ENCODE data around the gene RCL1.
"Not testable (repeated sequence)": the region's sequence is repeated elsewhere in the genome, so short reads cannot be mapped to it uniquely, and the experiment has no call there.

RCL1 gene

GRCh38 chr9:4887556-4887955 is 94.8 kb downstream of the RCL1 start:
- DNase-seq: no peak

DNA sequence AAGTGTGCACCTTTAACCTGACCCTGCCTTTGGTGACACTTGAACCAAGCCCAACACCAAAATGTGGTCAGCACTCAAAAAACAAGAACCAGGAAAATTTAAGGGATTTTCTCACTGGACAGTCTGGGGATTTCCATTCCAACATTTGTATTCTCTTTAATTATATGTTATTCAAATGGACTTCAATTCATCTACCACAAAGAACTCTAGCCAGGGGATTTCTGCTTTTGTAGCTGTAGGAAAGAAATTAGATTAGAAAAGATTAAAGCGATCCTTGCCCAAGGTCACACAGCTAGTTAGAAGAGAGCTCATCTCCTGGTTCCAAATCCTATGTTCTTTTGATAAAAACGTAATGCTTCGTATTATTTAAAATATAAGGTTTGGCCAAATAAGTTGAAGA is 97.5 kb downstream of the RCL1 start:
- DNase-seq: no peak

DNA sequence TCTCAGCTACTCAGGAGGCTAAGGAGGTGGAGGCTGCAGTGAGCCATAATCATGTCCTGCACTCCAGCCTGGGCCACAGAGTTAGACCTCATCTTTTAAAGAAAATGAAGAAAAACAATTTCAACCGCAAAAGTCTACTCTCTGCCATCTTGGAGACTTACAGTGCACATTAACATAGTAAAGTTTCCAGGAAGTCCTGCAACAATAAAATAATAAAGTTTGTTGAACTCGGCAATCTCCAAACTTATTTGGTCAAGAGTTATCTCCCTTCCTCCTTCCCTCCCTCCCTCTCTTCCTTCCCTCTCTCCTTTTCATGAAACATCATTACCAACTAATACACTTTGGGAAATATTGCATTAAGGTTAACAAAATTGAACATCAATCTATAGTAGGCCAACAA is 98.2 kb downstream of the RCL1 start:
- no peak for DNase-seq

- DNase-seq: no peak
Measured at GRCh38 chr9:4891674-4892073, 98.9 kb downstream of the RCL1 start.

GRCh38 chr9:4892501-4893194 is 99.9 kb downstream of the RCL1 start:
- DNase-seq: no peak

- no peak for DNase-seq
Measured at GRCh38 chr9:4894076-4894475, 101.3 kb downstream of the RCL1 start.

DNA sequence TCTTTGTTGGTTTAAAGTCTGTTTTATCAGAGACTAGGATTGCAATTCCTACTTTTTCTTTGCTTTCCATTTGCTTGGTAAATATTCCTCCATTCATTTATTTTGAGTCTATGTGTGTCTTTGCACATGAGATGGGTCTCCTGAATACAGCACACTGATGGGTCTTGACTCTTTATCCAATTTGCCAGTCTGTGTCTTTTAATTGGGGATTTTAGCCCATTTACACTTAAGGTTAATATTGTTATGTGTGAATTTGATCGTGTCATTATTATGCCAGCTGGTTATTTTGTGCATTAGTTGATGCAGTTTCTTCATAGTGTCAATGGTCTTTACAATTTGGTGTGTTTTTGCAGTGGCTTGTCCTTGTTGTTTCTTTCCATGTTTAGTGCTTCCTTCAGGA is 107.1 kb downstream of the RCL1 start:
- DNase-seq: not testable (repeated sequence)

DNA sequence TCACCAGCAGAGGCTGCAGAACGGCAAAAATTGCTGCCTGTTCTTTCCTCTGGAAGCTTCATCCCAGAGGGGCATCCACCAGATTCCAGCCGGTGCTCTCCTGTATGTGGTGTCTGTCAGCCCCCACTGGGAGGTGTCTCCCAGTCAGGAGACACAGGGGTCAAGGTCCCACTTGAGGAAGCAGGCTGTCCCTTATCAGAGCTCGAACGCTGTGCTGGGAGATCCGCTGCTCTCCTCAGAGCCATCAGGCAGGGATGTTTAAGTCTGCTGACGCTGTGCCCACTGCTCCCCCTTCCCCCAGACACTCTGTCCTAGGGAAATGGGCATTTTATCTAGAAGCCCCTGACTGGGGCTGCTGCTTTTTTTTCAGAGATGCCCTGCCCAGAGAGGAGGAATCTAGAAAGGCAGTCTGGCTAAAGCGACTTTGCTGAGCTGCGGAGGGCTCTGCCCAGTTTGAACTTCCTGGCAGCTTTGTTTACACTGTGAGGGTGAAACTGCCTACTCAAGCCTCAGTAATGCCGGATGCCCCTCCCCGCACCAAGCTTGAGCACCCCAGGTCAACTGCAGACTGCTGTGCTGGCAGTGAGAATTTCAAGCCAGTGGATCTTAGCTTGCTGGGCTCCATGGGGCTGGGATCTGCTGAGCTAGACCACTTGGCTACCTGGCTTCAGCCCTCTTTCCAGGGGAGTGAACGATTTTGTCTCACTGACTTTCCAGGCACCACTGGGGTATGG is 108.8 kb downstream of the RCL1 start:
- DNase-seq: not testable (repeated sequence)

GRCh38 chr9:4902135-4902475 is 109.4 kb downstream of the RCL1 start:
- DNase-seq: no peak

DNA sequence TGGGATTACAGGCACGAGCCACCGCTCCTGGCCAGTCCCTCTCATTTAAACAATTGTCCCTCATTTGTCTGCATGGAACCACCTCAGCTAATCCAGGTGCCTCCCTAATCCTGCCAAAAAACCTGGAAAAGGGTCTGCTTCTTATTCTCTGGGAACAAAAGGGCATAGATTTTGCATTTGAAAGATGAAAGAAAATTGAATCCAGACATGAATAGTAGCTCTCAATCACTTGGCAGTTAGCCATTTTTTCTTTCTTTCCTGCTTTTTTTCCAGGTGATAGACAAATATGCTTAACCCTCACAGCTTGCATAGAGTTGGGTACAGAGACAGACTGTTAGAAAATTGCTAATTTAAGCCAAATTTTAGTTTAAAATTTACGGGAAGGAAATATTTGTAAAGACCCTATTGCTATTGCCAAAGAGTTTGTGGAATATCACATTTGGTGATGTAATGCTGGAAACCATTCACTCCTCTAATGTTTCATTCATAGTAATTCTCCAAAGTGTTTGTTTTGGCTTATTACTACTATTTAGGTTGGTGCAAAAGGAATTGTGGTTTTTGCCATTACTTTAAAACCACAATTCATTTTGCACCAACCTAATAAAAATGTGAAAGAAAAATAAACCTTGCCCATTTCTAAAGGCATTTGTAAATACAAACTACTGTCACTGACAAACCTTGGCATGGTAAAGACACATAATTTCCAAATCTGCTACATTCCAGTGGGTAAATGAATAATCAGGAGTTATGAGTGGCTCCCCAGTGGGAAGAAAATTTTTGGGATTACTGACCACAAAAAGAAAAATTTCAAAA is 111.8 kb downstream of the RCL1 start:
- DNase-seq: no peak

GRCh38 chr9:4905135-4905490 is 112.4 kb downstream of the RCL1 start:
- no peak for DNase-seq
